ENCODE results near the gene ZNF879.

The ZNF879 gene

GRCh38 chr5:179023528-179024189 is at the start of gene ZNF879:
ZNF879 (plus strand) TSS chr5:179023804; CDS start chr5:179025005, 1,201 bp downstream.
- peak; percentile 96 for DNase-seq

- no peak for DNase-seq
These were observed 42.2 kb upstream of the ZNF879 start for GRCh38 chr5:178981381-178981780.

- no peak for DNase-seq
These were observed 40.7 kb upstream of the ZNF879 start for GRCh38 chr5:178982941-178983340.

GRCh38 chr5:178983728-178984127 is 39.9 kb upstream of the ZNF879 start:
- DNase-seq: no peak

GRCh38 chr5:178984145-178985072 is 39.2 kb upstream of the ZNF879 start:
- no peak for DNase-seq

GRCh38 chr5:178986326-178986960 is 37.2 kb upstream of the ZNF879 start:
- DNase-seq: no peak

GRCh38 chr5:178988436-178989220 is 35.0 kb upstream of the ZNF879 start:
- DNase-seq: no peak

- DNase-seq: no peak
These were observed 34.3 kb upstream of the ZNF879 start for GRCh38 chr5:178989311-178989710.

GRCh38 chr5:178990491-178990890 is 33.1 kb upstream of the ZNF879 start:
- no peak for DNase-seq

GRCh38 chr5:178991190-178992145 is 32.1 kb upstream of the ZNF879 start:
- no peak for DNase-seq

- DNase-seq: no peak
These were observed 31.2 kb upstream of the ZNF879 start for GRCh38 chr5:178992291-178992895.

GRCh38 chr5:178993236-178993765 is 30.3 kb upstream of the ZNF879 start:
- no peak for DNase-seq

- DNase-seq: no peak
These were observed 29.5 kb upstream of the ZNF879 start for GRCh38 chr5:178993955-178994579.

GRCh38 chr5:178994580-178995340 is 28.8 kb upstream of the ZNF879 start, which contains the start of gene GRM6:
GRM6 (minus strand) TSS chr5:178995320; CDS start chr5:178994944, 376 bp downstream.
- DNase-seq: no peak

GRCh38 chr5:178995341-178995690 is 28.3 kb upstream of the ZNF879 start:
- no peak for DNase-seq

GRCh38 chr5:178996156-178996555 is 27.4 kb upstream of the ZNF879 start:
- no peak for DNase-seq

- DNase-seq: no peak
These were observed 26.4 kb upstream of the ZNF879 start for GRCh38 chr5:178997191-178997590.

GRCh38 chr5:178998441-178998840 is 25.2 kb upstream of the ZNF879 start:
- DNase-seq: no peak

GRCh38 chr5:179006564-179006963 is 17.0 kb upstream of the ZNF879 start:
- no peak for DNase-seq

- no peak for DNase-seq
These were observed 14.9 kb upstream of the ZNF879 start for GRCh38 chr5:179008667-179009066.

Measured in CD4-positive, alpha-beta T cell treated with Interleukin-15 for 1 hour (primary cell).